Stimulated activated CD4-positive, alpha-beta T cell treated with anti-CD3 and anti-CD28 coated beads, Interleukin-15, amount 100 ng/mL, for 24 hours (primary cell): ENCODE measurements around the gene FRYL.
"Not testable (repeated sequence)": the region's sequence is repeated elsewhere in the genome, so short reads cannot be mapped to it uniquely, and the experiment has no call there.

Experiments
- DNase-seq: peaks from one replicate; pipeline ENCODE4 v3.0.0-alpha.2; 2020

The FRYL gene

DNA sequence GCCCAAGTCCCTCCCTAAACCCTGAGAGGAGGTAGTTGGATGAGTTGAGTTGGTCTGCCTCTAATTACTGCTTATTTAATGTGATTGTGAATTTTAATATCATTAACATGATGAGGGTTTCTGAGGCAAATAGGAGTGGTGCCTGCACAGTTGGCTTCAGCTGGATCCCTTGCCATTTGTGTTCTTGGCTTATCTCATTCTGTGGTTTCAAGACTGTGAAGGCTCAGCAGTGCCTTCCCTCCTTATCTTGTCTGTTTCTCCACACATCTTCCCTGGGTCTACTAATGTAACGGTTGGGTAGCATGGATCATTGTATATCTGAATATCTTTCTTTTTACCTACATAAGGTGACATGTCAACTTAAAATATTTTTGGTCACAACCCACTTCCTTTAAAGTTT is 298.5 kb downstream of the FRYL start:
- DNase-seq: no peak

DNA sequence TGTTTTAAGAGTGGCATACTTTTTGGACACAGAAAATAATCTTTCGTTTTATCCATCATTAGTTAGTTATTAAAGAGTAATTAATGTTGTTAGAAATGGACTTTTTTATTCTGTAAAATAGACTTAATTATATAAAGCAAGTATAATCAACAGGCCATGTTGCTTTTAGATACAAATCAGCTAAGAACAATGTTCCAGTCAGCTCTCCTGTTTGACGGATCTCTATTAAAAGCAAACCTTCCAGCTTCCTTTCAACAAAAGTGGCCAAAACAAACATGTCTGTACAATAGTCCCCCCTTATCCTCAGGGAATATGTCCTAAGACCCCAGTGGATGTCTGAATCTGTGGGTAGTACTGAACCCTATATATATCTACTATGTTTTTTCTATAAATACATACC is 301.8 kb downstream of the FRYL start:
- DNase-seq: no peak

DNA sequence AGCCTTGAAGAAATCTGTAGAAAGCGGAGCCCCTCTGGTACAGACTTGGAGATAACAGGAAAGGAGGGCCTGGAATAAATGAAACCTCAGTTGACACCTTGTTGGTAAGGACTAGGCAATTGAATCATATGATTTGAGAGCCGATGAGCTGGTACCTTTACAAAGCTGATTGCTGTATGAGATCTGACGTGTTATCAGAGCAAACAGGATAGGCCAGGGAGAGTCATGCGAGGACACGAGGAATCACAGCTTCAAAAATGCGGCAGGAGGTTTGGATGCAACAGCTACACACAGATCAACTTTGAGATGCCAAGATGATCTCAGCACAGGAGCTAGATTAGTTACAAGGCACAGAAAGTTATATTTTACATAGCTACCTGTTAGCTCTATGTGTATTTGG is 304.3 kb downstream of the FRYL start:
- no peak for DNase-seq

DNA sequence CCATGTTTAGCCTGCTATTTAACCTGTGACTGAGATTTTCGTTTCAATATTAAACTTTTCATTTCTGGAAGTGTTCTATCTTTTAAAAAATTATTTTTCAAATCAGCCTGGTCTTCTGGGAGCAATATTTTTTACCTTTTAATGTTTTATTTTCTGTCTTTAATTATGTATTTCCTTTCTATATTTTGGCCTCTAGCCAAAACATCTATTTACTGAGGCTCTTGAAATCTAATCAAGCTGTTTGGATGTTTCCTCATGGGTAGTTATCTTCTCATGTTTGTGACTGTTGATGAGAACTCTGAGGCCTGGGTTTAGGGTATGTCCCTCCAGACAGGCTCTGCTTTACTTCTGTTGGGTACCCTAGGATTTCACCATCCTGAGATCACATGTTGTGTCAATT is 307.3 kb downstream of the FRYL start:
- no peak for DNase-seq

DNA sequence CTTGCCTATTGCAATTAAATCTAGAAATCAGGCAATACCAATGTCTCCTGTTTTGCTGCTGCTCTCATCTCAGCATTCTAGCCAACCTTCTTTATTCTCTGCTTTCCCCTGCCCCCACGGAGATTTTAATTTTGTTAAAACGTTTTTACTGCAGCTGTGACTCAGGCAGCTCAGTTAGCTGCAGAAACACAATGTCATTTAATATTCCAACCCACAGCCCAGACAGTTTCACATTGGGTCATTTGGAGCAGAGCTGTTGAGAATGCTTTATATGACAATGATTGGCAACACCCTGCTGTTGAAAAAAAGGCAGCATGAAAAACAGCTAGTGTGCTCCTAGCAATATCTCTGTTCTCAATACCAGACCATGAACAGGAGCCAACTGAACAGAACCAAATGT is 309.5 kb downstream of the FRYL start:
- no peak for DNase-seq

DNA sequence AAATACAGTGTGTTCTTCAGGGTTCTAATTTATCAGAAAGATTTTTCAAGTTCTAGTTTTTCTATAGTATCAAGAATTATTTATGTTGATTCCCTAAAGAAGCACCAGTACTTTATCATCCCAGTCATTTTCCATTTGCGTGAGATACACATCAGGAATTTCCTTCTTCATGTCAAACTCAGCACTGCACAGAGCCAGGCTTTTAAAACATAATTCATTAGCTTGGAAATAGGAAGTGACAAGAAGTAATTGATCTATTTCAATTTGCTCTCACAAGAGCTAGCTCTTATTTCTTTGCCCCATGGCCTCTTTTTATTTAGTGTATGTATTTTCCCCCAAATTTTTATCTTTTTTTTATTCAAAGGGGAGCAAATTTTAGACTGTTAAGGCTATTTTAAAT is 309.9 kb downstream of the FRYL start:
- DNase-seq: no peak

DNA sequence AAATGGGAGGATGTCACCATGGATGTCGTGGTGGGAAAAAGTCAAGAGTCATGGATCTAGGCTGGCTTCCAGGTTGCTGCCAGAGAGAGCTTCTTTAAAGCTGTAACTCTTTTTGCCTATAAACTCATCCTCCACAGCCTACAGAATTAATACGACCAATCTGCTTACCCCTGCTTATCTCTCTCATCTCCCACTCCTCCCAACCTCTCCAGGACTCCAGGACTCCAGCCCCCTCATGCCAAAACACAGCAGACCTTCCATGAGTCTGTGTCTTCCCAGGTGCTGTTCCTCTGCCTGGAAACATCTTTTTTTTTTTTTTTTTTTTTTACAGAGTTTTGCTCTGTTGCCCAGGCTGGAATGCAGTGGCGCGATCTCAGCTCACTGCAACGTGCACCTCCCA is 312.2 kb downstream of the FRYL start:
- DNase-seq: no peak

DNA sequence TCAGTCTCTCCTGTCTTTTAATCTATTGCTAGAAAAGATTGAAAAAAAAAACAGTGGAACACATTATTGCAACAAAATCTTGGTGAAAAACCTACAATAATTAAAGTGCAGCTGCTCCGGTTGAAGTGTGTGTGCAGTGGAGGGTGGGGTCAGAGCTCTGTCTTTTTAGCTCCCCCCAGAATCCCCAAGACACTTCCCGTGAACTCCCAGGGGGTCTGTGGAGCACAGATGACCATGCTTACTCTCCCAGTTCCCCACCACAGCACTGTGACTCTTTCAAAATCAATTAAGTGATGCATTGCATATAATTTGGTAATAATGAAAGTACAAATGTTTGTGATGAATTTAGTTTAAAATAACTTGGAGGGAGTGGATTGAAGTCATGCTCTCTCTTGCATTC is 312.6 kb downstream of the FRYL start:
- no peak for DNase-seq

DNA sequence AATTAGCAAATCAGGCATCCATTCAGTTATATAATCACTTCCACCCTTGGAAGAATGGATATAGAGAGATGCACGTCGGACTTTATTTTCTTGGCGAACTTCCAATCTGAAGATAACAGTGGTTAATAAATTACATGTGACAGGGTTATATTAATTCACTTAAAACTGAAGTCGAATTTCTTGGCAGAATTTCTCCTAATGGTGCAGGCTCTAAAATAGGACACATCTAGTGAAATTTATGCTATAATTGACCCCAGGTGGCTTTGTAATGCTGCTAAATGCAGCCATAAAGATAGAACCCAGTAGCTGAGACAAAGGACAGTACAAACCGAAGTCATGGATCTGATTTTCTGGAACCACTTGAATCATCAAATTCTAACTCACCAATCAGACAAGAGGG is 317.7 kb downstream of the FRYL start:
- DNase-seq: no peak

DNA sequence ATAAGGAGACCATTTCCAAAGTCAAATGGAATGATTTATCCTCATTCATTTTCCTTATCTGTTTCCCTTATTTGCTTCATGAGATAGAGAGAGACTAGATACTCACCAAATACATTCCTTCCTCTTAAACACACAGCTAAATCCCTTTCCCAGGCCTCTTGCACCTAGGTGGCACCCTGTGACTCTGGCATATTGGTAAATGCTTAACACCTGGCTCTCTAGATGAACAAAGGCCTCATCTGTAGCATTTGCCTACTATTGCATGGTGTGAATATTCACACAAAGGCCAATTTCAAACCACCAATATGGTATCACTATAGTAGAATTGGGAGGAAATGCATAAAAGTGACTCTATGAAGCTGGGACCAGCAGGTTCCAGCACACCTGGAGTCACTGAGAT is 319.1 kb downstream of the FRYL start:
- DNase-seq: no peak

DNA sequence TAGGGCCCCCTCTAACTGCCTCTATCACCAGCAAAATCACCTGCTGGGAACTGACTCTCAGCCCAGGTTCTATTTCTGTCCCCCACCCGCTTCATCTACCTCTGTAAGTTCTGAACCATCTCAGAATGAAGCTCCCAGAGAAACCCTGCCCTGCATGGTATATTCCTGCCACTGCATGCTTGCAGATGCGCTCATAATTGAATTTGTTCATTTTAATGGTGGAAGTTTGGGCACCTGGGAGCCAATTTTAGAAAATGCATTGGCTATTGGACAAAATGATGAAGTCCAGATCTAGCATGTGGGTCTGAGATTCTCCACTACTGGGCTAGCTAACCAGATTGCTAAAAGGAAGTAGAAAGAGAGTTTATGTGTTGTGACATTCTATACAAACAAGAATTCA is 325.5 kb downstream of the FRYL start:
- DNase-seq: no peak

DNA sequence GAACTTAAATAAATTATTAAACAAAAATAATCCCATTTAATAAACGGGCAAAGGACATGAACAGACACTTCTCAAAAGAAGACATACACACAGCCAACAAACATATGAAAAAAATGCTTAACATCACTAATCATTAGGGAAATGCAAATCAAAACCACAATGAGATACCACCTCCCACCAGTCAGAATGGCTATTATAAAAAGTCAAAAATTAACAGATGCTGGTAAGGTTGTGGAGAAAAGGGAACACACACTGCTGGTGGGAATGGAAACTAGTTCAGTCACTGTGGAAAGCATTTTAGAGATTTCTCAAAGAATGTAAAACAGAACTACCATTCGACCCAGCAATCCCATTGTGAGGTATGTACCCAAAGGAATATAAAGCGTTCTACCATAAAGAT is 328.4 kb downstream of the FRYL start:
- not testable (repeated sequence) for DNase-seq

DNA sequence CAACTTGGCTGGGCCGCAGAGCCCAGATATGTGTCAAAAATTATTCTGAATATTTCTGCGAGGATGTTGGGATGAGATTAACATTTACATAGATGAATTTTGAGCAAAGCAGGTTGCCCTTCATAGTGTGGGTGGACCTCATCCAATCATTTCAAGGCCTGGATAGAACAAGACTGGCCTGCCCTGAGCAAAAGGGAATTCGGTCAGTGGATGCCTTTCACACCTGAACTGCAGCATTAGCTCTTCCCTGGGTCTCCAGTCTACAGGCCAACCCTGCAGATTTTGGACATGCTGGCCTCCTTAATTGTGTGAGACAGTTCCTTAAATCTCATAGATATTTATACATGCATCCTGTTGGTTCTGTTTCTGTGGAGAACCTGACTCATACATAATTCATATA is 329.3 kb downstream of the FRYL start:
- DNase-seq: no peak

DNA sequence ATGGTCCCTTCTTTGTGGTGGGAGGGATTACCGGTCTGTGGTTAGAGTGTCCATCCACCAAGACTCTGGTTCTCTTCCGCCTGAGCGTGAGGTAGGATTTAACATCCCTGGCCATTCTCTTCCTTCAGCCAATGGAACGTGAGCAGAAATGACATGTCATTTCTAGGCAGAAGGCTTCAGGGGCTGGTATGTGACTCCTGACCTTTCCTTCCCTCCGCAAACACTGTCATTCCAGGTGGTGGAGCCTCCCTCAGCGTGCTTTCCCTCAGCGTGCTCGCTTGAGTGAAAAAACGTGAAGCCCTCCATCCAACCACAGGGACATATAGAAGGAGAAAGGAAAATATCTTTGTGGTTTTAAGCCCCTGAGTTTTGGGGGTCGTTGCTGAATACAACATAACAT is 330.9 kb downstream of the FRYL start:
- DNase-seq: no peak
